Stimulated activated CD4-positive, alpha-beta T cell treated with anti-CD3 and anti-CD28 coated beads, Interleukin-12 subunit alpha, Interleukin-12 subunit beta, amount 100 ng/mL, for 24 hours (primary cell): ENCODE data around the gene EFNB2.

ENCODE experiments used
- DNase-seq, 2 experiments: peaks; one replicate each; pipeline ENCODE4 v3.0.0-alpha.2; 2020; ENCODE audit warnings: low read depth in 2 of 2

EFNB2 gene

DNA sequence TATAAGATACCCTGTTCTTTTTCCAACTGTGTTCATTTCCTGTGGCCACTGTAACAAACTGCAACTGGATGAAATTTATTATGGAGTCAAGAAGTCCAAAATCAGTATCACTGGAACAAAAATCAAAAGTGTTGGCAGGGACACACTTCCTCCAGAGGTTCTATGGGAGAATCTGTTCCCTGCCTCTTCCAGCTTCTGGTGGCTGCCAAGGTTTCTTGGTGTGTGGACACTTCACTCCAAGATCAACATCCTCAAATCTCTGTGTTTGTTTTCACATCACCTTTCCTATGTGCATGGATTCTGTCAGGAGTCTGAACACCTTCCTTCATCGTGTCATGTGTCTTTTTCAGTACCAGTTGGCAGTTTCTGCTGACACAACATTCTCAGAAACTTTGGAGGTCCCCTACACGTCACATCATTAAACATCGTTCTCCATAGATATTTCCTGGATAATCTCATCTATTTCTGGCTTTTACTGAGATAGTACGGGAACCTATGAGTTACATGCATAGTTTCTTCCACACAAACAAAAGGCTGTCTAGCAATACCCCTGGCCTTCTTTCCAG, 15.2 kb upstream of the EFNB2 start:
- DNase-seq = no peak

DNA sequence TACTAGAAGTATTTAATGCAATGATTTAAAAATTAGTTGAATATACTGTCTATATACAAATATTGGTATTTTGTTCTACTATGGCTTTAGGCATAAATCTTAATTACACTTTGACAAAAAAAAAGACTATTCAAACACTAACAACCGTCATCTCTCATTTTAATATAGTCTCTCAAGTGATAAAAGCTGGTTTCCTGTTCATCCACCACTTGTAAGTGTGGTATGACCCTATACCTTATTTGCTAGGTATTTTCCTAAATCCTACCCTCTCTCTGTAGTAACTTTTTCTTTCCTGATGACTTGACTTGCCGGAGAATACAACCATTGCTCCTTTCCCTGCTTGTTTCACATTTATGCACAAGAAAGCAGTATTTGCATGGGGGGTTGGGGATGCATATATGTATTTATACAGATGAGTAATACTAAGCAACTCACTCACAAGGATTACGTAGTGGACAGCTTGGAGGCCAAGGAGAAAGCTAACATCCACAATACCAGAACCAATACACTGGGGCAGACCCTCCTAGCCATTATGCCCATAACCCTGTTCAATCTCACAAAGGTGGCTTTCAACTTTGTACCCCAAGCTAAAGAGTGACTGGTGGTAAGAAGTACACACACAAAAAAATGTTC, 12.7 kb upstream of the EFNB2 start:
- DNase-seq = no peak

- no peak for DNase-seq
These were observed 6.4 kb upstream of the EFNB2 start for GRCh38 chr13:106541826-106542225.

- no peak for DNase-seq
These were observed 5.2 kb upstream of the EFNB2 start for GRCh38 chr13:106540613-106541012.

DNA sequence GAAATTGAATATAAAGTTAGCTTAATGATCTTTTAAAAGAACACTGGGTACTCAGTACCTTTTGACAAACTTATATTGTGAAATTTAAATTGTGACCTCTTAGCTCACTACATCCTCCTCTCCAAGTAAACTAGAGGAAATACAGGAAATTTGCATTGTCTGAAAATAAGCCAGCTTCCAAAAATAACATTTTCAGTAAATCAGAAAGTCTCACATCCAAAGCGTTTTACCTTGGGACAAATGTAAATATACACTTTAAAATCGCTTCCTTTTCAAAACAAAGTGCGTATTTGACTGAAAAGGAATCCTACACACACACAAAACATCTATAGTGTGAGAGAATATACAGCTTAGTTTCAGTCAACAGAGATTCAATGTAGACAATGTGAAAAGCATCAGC, 2.1 kb upstream of the EFNB2 start:
- DNase-seq = no peak

GRCh38 chr13:106536244-106537034, 977 bp upstream of the EFNB2 start:
- DNase-seq = peak; percentile 77 to 85

GRCh38 chr13:106534639-106535551, 567 bp downstream of the EFNB2 start:
- DNase-seq = no peak

DNA sequence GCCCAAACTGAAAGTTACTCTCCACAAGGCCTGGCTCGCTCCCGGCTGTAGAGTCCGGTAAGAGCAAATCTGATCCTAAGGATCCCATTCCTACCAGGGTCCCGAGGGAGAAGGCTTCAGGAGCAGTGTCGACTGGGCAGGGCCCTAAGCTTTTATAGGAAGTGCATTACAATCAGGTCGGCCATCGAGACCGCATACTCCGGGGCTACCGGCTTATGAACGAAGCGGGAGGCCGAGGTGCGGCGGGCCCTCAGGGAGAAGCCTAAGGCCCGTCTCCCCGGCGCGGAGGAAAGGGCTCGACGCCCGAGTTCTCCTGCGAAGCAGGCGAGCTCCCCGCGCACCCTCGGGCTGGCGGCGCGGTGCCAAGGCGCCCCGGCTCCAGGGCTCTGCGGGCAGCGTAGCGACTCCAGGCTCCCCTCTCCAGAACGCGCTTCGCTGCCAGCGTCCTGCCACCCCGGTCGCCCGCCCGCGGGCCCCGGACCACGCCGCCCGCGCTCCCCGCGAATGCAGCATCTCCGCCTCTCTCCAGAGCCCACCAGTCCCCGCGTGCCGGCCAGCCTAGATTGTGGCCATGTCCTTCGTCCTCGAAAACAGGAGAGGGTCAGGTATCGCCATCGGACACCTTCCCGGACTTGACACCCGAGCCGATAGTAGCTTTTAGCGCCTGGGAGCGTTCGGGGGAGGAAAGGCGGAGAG, 1.4 kb downstream of the EFNB2 start:
- DNase-seq = no peak

- no peak for DNase-seq
These were observed 2.1 kb downstream of the EFNB2 start for GRCh38 chr13:106533101-106533942.

- no peak for DNase-seq
These were observed 3.1 kb downstream of the EFNB2 start for GRCh38 chr13:106532111-106532929.

DNA sequence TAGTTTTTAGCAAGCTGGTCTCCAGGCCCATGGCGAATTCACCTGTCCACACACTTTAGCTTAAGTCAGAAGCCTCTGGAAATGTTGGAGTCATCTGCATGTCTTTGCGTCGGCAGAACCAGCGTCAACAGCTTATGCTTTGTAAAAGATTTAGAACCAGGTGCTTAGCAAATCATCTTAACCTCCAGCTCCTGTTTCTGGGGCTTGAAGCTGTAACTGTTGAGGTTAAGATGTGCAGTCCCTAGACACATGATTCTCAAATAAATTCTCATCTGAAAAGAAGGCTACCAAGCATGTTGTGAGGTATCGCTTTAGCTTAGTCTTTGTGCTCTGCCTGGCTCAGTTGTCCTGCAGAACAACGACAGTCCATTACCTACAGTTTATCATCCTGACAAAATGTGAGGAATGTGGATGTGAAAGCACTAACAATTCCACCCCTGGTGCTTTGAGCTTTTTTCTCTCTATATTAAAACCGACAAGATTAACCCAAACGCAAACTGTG, 4.4 kb downstream of the EFNB2 start:
- no peak for DNase-seq

DNA sequence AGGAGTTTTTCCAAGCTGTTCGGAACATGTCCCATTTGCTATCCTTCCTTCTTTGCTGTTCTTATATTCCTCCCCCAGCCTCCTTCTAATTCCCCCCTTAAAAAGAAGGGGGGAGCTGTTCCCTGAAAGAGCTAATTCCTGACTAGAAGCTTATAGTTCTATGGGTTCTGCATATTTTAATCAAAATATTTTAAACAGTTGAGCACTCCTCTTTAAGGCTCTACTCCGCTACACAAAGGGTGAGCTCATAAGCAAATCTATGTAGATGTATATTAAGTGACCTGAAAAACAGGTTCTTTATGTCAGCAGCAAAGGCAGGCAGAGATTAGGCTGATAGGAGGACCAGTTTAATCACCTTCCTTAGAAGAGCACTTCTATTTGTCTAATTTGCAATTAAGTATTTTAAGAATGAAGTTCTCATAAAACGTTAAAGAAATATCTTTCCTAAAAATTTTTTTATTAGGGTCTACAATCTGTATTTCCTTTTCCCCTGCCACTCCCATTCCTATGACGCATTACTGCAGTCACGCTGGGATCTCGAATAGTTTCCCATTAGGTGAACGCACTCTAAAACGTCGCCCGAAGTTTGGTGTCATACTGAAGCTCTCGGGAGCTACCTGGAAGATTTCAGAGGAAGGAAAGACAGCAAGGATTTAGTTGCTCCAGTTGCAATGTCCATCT, 5.2 kb downstream of the EFNB2 start:
- DNase-seq = no peak

DNA sequence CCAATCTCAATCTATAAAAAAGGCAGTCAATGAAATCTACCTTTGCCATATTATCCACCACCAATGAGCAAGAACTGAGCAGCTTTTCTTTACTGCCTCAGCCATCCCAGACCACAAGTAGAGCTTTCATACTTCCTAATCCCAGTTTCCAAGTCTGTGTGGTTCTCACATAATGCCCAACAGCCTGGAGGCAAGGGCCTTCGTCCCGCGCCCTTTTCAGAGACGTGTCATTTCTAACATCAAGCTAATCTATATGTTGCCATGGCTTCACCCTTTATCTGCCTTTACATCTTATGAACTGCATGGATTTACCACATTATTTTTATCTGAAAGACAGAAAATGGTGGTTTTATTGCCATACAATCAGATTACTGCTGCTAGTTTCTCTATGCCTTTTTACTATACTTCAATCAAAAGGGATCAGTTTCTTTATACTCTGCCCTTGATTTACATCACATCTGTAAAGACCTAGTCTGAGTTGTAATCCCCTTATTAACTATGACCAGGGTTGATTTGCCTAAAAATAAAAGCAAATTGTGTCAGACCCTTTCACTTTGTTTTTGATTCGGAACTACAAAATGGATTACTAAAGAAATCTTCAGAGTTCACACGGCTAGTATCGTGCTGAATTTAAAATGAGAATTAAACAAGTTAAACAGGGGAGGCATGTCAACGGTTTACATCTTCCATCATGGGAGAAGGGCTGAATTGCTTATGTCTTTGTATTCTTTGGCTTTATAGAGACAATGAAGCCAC, 5.9 kb downstream of the EFNB2 start:
- no peak for DNase-seq

DNA sequence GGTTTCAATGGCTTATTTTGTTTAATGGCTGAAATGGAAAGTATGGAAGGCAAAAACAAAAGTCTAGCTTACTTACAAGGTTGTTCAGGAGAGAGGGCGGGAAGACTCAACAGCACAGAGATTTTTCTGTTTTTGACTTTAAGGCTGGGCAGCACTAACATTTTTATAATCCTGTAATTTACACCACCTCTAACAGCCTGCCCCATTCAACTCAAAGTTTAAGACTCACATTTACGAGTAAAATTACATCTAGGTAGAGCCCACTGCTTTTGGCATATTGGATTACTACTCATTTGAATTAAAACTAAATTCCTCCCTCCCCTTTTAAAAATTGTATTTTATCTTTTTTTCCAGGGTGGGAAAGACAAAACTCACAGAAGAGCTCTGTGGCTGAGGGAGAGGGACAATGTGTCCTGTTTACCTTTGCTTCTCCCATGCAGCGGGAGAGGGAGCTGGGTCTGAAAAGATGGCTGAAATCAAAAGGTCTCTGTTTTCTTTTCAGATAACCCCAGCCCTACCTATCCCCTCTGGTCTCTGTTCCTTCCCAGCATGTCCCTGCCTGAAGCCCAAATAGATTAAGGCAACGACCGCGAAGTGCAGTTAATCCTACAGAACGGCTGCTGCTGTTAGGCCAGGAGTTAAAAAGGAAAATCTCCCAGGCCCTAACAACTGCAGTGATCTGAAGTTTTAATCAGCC, 6.6 kb downstream of the EFNB2 start:
- no peak for DNase-seq

GRCh38 chr13:106527826-106528225, 7.6 kb downstream of the EFNB2 start:
- DNase-seq = no peak

DNA sequence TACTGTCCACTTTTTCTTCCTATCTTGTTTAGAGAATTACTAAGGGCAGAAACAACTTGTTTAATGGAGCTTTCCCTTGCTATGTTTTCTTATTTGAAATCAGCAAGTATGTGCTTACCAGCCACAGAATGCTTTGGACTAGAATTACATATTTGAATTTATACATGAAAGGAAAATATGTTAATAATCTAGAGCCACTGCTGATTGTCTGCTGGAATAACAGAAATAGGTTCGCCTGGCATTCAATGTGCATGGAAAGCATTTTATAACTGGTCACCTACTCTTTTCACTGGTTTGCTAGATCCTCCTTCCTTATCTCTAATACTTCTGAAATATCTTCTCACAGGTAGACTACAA, 8.0 kb downstream of the EFNB2 start:
- DNase-seq = no peak

- DNase-seq = no peak
These were observed 8.6 kb downstream of the EFNB2 start for GRCh38 chr13:106526738-106527444.
